Activated CD8-positive, alpha-beta T cell treated with anti-CD3 and anti-CD28 coated beads for 36 hours (primary cell): ENCODE measurements around the gene ALDH4A1. TPM values are rescaled to one million over a fixed set of nuclear protein-coding genes. Genes with fewer than 3 reads are reported as not detected.
"Not testable (repeated sequence)": the region's sequence is repeated elsewhere in the genome, so short reads cannot be mapped to it uniquely, and the experiment has no call there.

Source experiments
- ATAC-seq: fragments of 200-7000 bp; cut with Tn5 transposase; one replicate; pipeline ENCODE4 v1.10.0; 2021; ENCODE audit warnings: mild to moderate bottlenecking, moderate library complexity
- CTCF ChIA-PET: fragments of 350-600 bp; sonication (Branson Sonifier 250); formaldehyde crosslinking; loops from one replicate; lab custom pipeline; 2021; ENCODE audit warnings: antibody characterized with exemption; lab: Charles Lee
- POLR2A ChIA-PET: fragments of 350-600 bp; sonication (Branson Sonifier 250); formaldehyde crosslinking; loops from one replicate; lab custom pipeline; 2021; ENCODE audit warnings: antibody characterized with exemption; lab: Charles Lee
- DNase-seq: peaks from one replicate; pipeline ENCODE4 v3.0.0-alpha.2; 2020
- H3K27ac Mint-ChIP-seq: one replicate; pipeline ENCODE4 v1.8.0; 2021; ENCODE audit warnings: mild to moderate bottlenecking, mixed read lengths
- H3K27me3 Mint-ChIP-seq: one replicate; pipeline ENCODE4 v1.8.0; 2021; ENCODE audit warnings: mixed read lengths
- H3K36me3 Mint-ChIP-seq: one replicate; pipeline ENCODE4 v1.8.0; 2021; ENCODE audit warnings: low read depth, mixed read lengths
- H3K4me1 Mint-ChIP-seq: one replicate; pipeline ENCODE4 v1.8.0; 2021; ENCODE audit warnings: low read depth, mixed read lengths
- H3K4me3 Mint-ChIP-seq: one replicate; pipeline ENCODE4 v1.8.0; 2021; ENCODE audit warnings: mild to moderate bottlenecking, moderate library complexity, mixed read lengths
- H3K9me3 Mint-ChIP-seq: one replicate; pipeline ENCODE4 v1.8.0; 2021; ENCODE audit warnings: mixed read lengths
- CTCF ChIP-seq: fragments of 200-600 bp; IDR thresholded peaks from one replicate; pipeline ENCODE4 v1.8.0; 2022; ENCODE audit warnings: antibody characterized with exemption, mild to moderate bottlenecking
- intact Hi-C: fragments of 100-400 bp; cut with micrococcal nuclease; formaldehyde crosslinking; loops from one replicate; pipeline ENCODE4 v1.10.0; 2022
- total RNA-seq, 2 experiments: library from RNA; stranded (reverse); gene quantifications; one replicate each; pipeline ENCODE4 v1.2.3, GENCODE V29; 2021

Gene ALDH4A1
- total RNA-seq, 2 experiments from 2014 or later, result 3.9 to 4.3 TPM

DNA sequence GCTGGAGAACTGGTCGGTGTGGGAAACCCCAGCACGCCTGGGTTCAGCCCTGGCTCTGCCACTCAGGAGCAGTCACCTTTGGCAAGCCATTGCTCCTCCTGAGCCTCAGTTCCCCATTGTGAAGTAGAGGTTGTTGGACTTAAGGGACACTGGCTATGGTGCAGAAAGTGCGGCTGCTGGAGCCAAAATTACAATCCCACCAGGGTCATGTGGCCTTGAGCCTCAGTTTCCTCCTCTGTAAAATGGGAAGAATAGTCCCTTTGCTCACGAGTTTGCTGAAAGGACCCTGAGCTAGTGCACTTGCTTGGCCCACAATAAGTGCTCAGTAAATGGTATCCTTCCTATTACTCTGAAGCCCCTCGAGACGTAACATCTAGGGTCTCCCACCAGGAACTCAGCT lies 28.3 kb downstream of the ALDH4A1 start:
- ChIA-PET CTCF (interaction anchor here (0.6 to 4.3 kb wide), 8 partner anchors 10 to 277 kb away, joined by 3 to 35 read pairs (median 5); no protein-coding TSS in a partner anchor), POLR2A (interaction anchor here (0.7 kb wide), 1 partner anchor 138 kb away, joined by 3 read pairs; no protein-coding TSS in a partner anchor)
- no peak for TF ChIP-seq CTCF
- DNase-seq, result no peak
- Mint-ChIP-seq H3K27me3 (no peaks in the 10 kb centered on the region), H3K27ac (no peak overlapping the region), H3K36me3 (no peaks in the 10 kb centered on the region), H3K9me3 (no peaks in the 10 kb centered on the region), H3K4me1 (no peaks in the 10 kb centered on the region), H3K4me3 (no peak overlapping the region)
- intact Hi-C loops, result no loop called here
- no peak for ATAC-seq

DNA sequence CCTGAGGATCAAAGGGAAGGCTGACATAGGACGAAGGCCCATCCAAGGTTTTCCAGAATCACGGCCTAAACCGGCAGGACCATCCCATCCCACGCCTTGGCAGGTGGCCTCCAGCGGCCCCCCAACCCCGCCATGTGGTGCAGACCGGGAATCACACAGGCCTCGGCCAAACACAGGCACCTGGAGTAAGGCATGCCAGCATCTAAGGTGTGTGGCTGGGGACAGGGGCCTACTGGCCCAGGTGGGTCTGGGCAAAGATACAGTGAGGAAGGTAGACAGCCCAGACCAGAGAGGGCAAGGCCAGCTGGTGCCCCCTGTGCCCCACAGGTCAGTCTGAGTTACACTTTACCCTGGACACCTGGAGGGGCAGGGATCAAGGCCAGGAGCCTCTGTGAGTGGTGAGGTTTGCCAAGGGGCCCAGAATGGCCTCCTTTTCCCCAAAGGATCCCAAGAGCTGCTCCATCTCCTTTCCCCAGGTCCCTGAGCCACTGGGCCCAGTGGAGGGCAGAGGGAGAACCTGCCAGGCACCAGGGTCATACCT lies 30.2 kb downstream of the ALDH4A1 start:
- CTCF ChIA-PET, result interaction anchor here (4.3 kb wide), 1 partner anchor 12 kb away, joined by 35 read pairs; no protein-coding TSS in a partner anchor

DNA sequence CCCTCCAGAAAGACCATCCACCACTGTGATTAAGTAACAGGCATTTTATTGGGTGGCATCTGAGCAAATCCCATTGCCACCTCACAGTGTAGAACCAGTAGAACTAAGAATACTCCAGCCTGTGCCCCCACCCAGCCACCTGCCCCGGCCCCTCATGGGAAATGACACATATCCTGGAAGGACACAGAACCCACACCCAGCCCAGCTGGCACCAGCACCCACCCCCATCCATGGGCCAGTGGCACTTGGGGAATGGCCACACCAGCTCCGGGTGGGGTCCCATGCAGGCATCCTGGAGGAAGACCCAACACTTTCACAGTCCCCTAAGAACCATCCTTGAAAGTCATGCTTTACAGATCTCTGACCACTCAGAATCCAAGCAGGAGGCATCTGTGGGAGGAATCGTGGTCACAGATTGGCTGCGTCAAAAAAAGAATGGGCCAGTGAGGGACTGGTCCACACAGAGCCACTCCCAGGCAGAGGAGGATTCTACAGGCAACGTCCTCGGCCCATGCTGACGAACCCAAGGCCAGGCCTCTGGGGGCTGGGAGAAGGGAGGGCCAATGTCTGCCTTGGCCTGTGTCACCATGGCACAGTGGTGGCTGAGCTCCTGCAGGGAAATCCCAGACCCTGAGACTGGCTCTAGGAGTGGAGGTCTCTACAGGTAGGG lies 30.8 kb downstream of the ALDH4A1 start:
- no peak for ATAC-seq
- no peak overlapping the region for H3K4me3 Mint-ChIP-seq
- ChIA-PET CTCF (no interaction called here), POLR2A (no interaction called here)
- no peaks in the 10 kb centered on the region for H3K9me3 Mint-ChIP-seq
- H3K36me3 Mint-ChIP-seq, result no peaks in the 10 kb centered on the region
- intact Hi-C loops, result no loop called here
- H3K27ac Mint-ChIP-seq, result no peak overlapping the region
- no peak for TF ChIP-seq CTCF
- H3K4me1 Mint-ChIP-seq, result no peaks in the 10 kb centered on the region
- peaks cover 6% of the 10 kb centered on the region for H3K27me3 Mint-ChIP-seq
- no peak for DNase-seq

More for the DNA sequence above, 30.2 kb downstream of the ALDH4A1 start:
- H3K36me3 Mint-ChIP-seq, result no peaks in the 10 kb centered on the region
- peaks cover 1% of the 10 kb centered on the region for H3K27me3 Mint-ChIP-seq
- POLR2A ChIA-PET, result no interaction called here
- no peaks in the 10 kb centered on the region for H3K9me3 Mint-ChIP-seq
- no peak for ATAC-seq
- H3K4me3 Mint-ChIP-seq, result no peak overlapping the region
- intact Hi-C loops, result no loop called here
- H3K27ac Mint-ChIP-seq, result no peak overlapping the region
- TF ChIP-seq CTCF, result no peak
- no peaks in the 10 kb centered on the region for H3K4me1 Mint-ChIP-seq
- no peak for DNase-seq

DNA sequence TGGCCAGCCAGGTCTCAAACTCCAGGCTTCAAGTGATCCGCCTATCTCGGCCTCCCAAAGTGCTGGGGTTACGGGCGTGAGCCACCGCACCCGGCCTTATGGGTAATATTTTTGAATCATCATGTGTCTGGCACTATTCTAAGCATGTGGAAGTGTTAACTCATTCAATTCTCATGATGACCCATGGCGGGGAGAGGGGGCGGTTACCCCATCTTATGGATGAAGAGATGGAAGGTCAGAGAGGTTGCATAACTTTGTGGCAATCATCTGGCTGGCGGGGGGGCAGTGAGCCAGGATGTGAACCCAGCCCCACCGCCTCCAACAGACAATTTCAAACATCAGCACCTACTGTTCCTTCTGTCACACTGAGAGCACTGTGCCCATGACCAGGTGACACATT lies 31.4 kb downstream of the ALDH4A1 start:
- H3K9me3 Mint-ChIP-seq, result no peaks in the 10 kb centered on the region
- TF ChIP-seq CTCF, result no peak
- no peak for ATAC-seq
- DNase-seq, result no peak
- intact Hi-C loops, result no loop called here
- no peak overlapping the region for H3K27ac Mint-ChIP-seq
- POLR2A ChIA-PET, result no interaction called here
- no peaks in the 10 kb centered on the region for H3K36me3 Mint-ChIP-seq
- peaks cover 6% of the 10 kb centered on the region for H3K27me3 Mint-ChIP-seq
- CTCF ChIA-PET, result interaction anchor here (0.7 kb wide), 1 partner anchor 50 kb away, joined by 3 read pairs; no protein-coding TSS in a partner anchor
- H3K4me1 Mint-ChIP-seq, result no peaks in the 10 kb centered on the region
- no peak overlapping the region for H3K4me3 Mint-ChIP-seq

- POLR2A ChIA-PET, H3K4me3 Mint-ChIP-seq, H3K9me3 Mint-ChIP-seq, ATAC-seq, H3K27me3 Mint-ChIP-seq, H3K36me3 Mint-ChIP-seq, H3K4me1 Mint-ChIP-seq, intact Hi-C loops, H3K27ac Mint-ChIP-seq, DNase-seq: not testable (repeated sequence)
- CTCF ChIA-PET, result interaction anchor here (0.7 kb wide), 1 partner anchor 50 kb away, joined by 3 read pairs; no protein-coding TSS in a partner anchor
Measured at GRCh38 chr1:18870595-18870865, 31.8 kb downstream of the ALDH4A1 start.
